Measurements from ENCODE around the gene PHF13. TPM values are rescaled to one million over a fixed set of nuclear protein-coding genes. Genes with fewer than 3 reads are reported as not detected.

Gene PHF13
- total and polyA plus RNA-seq, 2 donors (not counting 1 experiment from before 2014, with no cell fraction given): 12.1 to 13.7 TPM

DNA sequence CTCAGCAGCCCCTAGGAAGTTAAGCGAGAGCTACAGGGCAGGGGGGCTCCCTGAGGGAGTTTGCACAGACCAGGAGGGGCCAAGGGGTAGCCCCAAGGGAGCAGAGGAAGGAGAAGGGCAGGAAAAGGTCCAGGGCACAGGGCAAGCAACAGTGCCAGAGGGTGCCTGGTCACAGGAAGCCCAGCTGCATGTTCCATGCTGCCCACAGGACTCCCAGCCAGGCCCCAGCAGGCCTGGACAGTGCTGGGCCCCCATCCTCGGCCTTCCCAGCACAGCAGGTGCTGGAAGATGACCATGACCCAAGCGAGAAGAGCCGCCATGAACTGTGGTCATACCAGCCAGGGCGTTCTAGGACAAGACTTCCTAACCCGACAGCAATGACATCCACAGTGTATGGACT, 21.9 kb upstream of the PHF13 start:
- no peak overlapping the region for H2AFZ ChIP-seq (ENCODE audit: low read length)
- H3K36me3 ChIP-seq (ENCODE audit: control insufficient read depth, insufficient read depth, low read length): peaks cover 32% of the 10 kb centered on the region
- no peak overlapping the region for H3K9ac ChIP-seq (ENCODE audit: insufficient read depth, low read length)
- H3K79me2 ChIP-seq (ENCODE audit: control insufficient read depth, insufficient read depth, low read length): peaks cover 26% of the 10 kb centered on the region
- TF ChIP-seq EZH2 (IDR thresholded peaks at IDR 0.05; ENCODE audit: low read length, missing control alignments): no peak
- TF ChIP-seq, protein P1, sequence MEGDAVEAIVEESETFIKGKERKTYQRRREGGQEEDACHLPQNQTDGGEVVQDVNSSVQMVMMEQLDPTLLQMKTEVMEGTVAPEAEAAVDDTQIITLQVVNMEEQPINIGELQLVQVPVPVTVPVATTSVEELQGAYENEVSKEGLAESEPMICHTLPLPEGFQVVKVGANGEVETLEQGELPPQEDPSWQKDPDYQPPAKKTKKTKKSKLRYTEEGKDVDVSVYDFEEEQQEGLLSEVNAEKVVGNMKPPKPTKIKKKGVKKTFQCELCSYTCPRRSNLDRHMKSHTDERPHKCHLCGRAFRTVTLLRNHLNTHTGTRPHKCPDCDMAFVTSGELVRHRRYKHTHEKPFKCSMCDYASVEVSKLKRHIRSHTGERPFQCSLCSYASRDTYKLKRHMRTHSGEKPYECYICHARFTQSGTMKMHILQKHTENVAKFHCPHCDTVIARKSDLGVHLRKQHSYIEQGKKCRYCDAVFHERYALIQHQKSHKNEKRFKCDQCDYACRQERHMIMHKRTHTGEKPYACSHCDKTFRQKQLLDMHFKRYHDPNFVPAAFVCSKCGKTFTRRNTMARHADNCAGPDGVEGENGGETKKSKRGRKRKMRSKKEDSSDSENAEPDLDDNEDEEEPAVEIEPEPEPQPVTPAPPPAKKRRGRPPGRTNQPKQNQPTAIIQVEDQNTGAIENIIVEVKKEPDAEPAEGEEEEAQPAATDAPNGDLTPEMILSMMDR (conservative IDR thresholded peaks at IDR 0.05 in 1 of 2, IDR thresholded peaks at IDR 0.05 in 1 of 2; ENCODE audit: low read depth in 1 of 2, low read length in 2 of 2): no peak
- H3K9me3 ChIP-seq (ENCODE audit: control insufficient read depth, insufficient read depth, low read depth, low read length): no peaks in the 10 kb centered on the region
- H4K20me1 ChIP-seq (ENCODE audit: control insufficient read depth, extremely low read depth, insufficient read depth, low read length): no peaks in the 10 kb centered on the region
- no peak overlapping the region for H3K4me3 ChIP-seq (replicated peaks in 1 of 4; ENCODE audit: control extremely low read depth in 1 of 4, insufficient read depth in 1 of 4, low read depth in 3 of 4, low read length in 4 of 4)
- DNase-seq (ENCODE audit: low read depth in 2 of 2): no peak
- H3K27ac ChIP-seq (ENCODE audit: insufficient read depth, low read length): no peak overlapping the region
- no peaks in the 10 kb centered on the region for H3K27me3 ChIP-seq (ENCODE audit: control insufficient read depth, insufficient read depth, low read length)
- H3K4me2 ChIP-seq (ENCODE audit: extremely low read depth, insufficient read depth, low read length): no peak overlapping the region
- H3K4me1 ChIP-seq (ENCODE audit: control insufficient read depth, extremely low read depth, insufficient read depth, low read length): no peaks in the 10 kb centered on the region

DNA sequence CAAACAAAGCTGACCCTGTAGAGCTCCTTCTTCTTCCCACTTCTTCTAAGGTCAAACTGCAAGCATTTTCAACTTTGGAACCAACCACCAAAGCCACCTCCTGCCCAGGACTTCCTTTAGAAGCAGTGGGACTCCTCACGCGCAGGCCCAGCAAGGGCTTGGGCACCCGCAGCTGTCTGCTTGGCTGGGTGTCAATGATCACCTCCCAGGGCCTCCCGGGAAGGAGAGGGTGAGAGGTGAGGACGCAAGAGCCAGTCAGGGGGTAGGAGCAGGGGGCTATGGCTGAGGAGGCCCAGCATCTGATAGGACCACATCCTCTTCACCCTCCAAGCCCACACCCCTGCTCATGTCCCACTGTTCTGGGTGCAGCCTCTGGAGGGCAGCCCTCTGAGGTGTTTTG, 21.1 kb upstream of the PHF13 start:
- no peak for TF ChIP-seq EZH2 (IDR thresholded peaks at IDR 0.05; ENCODE audit: low read length, missing control alignments)
- H3K4me3 ChIP-seq (replicated peaks in 1 of 4; ENCODE audit: control extremely low read depth in 1 of 4, insufficient read depth in 1 of 4, low read depth in 3 of 4, low read length in 4 of 4): no peak overlapping the region
- H3K27ac ChIP-seq (ENCODE audit: insufficient read depth, low read length): no peak overlapping the region
- peaks cover 34% of the 10 kb centered on the region for H3K36me3 ChIP-seq (ENCODE audit: control insufficient read depth, insufficient read depth, low read length)
- H3K9ac ChIP-seq (ENCODE audit: insufficient read depth, low read length): no peak overlapping the region
- H3K4me1 ChIP-seq (ENCODE audit: control insufficient read depth, extremely low read depth, insufficient read depth, low read length): no peaks in the 10 kb centered on the region
- H4K20me1 ChIP-seq (ENCODE audit: control insufficient read depth, extremely low read depth, insufficient read depth, low read length): no peaks in the 10 kb centered on the region
- H3K4me2 ChIP-seq (ENCODE audit: extremely low read depth, insufficient read depth, low read length): no peak overlapping the region
- H3K79me2 ChIP-seq (ENCODE audit: control insufficient read depth, insufficient read depth, low read length): peaks cover 33% of the 10 kb centered on the region
- H3K27me3 ChIP-seq (ENCODE audit: control insufficient read depth, insufficient read depth, low read length): no peaks in the 10 kb centered on the region
- no peak overlapping the region for H2AFZ ChIP-seq (ENCODE audit: low read length)
- no peak for DNase-seq (ENCODE audit: low read depth in 2 of 2)
- no peaks in the 10 kb centered on the region for H3K9me3 ChIP-seq (ENCODE audit: control insufficient read depth, insufficient read depth, low read depth, low read length)

DNA sequence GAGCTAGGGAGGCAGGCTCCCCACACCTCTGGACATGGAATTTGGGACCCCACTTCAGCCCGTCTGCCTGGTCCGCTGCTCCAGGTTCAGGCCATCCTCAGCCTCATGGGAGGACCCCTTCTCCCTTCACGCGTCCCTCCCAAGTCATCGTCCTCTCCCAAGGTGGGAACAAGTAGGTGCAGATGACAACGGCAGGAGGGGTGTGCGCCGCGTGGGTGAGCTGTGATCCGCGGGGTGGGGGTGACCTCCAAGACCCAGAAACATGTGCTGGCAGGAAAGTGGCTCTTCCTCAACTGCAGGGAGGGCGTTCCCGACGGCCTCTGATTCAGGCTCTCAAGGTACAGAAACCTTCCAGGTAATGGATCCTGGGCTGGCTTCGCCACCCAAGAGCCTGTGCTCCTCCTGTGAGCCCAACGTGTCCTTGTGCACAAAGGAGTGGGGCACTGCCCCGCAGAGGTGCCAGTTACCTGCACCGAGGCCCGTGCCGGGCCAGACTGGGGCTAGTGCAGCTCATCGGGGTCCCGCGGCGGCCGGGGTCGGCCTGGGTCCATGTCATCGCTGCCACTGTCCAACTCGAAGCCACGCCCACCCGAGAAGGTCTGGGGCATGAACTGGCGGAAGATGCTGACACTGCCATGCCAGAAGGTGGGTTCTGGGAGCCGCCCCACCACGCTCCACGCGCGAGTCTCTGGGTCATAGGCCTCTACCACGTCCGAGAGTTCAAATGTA, 20.5 kb upstream of the PHF13 start:
- H3K4me1 ChIP-seq (ENCODE audit: control insufficient read depth, extremely low read depth, insufficient read depth, low read length): no peaks in the 10 kb centered on the region
- no peak overlapping the region for H2AFZ ChIP-seq (ENCODE audit: low read length)
- no peaks in the 10 kb centered on the region for H3K9me3 ChIP-seq (ENCODE audit: control insufficient read depth, insufficient read depth, low read depth, low read length)
- no peak for TF ChIP-seq EZH2 (IDR thresholded peaks at IDR 0.05; ENCODE audit: low read length, missing control alignments)
- TF ChIP-seq, protein P1 (conservative IDR thresholded peaks at IDR 0.05 in 1 of 2, IDR thresholded peaks at IDR 0.05 in 1 of 2; ENCODE audit: low read depth in 1 of 2, low read length in 2 of 2): no peak
- peaks cover 39% of the 10 kb centered on the region for H3K79me2 ChIP-seq (ENCODE audit: control insufficient read depth, insufficient read depth, low read length)
- no peak overlapping the region for H3K4me2 ChIP-seq (ENCODE audit: extremely low read depth, insufficient read depth, low read length)
- DNase-seq (ENCODE audit: low read depth in 2 of 2): no peak
- no peaks in the 10 kb centered on the region for H4K20me1 ChIP-seq (ENCODE audit: control insufficient read depth, extremely low read depth, insufficient read depth, low read length)
- peaks cover 36% of the 10 kb centered on the region for H3K36me3 ChIP-seq (ENCODE audit: control insufficient read depth, insufficient read depth, low read length)
- H3K27ac ChIP-seq (ENCODE audit: insufficient read depth, low read length): no peak overlapping the region
- H3K9ac ChIP-seq (ENCODE audit: insufficient read depth, low read length): no peak overlapping the region
- H3K4me3 ChIP-seq (replicated peaks in 1 of 4; ENCODE audit: control extremely low read depth in 1 of 4, insufficient read depth in 1 of 4, low read depth in 3 of 4, low read length in 4 of 4): no peak overlapping the region
- no peaks in the 10 kb centered on the region for H3K27me3 ChIP-seq (ENCODE audit: control insufficient read depth, insufficient read depth, low read length)

Measured in fibroblast of lung (primary cell).